Coronary artery (tissue), 2 donors: ENCODE data around the gene ERI2.

Experiments used
- DNase-seq: peaks from one replicate; pipeline ENCODE4 v3.0.0-alpha.2; 2017; ENCODE audit warnings: low spot score
- H3K27ac ChIP-seq, 2 donors: fragments of 200-600 bp; sonication (generic); one replicate each; pipeline ENCODE4 v1.5.1; 2016 to 2019
- H3K4me3 ChIP-seq: fragments of 200-600 bp; sonication (generic); 2 replicates; pipeline ENCODE4 v1.5.1; 2016; ENCODE audit warnings: mild to moderate bottlenecking, moderate library complexity
- CTCF ChIP-seq: fragments of 200-600 bp; sonication (generic); IDR thresholded peaks from one replicate; pipeline ENCODE4 v1.5.1; 2019; ENCODE audit warnings: antibody characterized with exemption

The ERI2 gene, protein sequence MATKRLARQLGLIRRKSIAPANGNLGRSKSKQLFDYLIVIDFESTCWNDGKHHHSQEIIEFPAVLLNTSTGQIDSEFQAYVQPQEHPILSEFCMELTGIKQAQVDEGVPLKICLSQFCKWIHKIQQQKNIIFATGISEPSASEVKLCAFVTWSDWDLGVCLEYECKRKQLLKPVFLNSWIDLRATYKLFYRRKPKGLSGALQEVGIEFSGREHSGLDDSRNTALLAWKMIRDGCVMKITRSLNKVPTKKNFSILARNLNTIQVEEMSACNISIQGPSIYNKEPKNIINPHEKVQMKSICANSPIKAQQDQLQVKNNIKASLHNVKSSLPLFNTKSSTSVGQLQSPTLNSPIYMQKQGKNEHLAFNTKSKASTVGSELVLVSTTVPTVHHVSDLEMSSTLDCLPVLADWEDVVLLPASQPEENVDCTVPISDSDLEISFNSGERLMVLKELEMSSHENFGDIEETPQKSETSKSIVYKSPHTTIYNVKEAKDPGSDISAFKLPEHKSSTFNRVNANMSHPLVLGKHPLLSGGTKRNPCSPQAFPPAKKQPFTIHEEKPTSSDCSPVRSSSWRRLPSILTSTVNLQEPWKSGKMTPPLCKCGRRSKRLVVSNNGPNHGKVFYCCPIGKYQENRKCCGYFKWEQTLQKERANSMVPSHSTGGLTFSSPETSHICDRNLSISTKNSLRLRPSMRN

GRCh38 chr16:20806168-20807050, at the start of gene ERI2, which contains the start of gene REXO5:
TSS of gene ERI2 (minus strand) at chr16:20806472. CDS start at chr16:20806430, 42 bp downstream.
TSS of gene REXO5 (plus strand) at chr16:20806527. CDS start at chr16:20806954, 427 bp downstream.
- Histone ChIP-seq H3K4me3 (peak within 1 kb of the TSS; percentile 80), H3K27ac (peak within 1 kb of the TSS; percentile 88 to 93)
- TF ChIP-seq CTCF: peak; percentile 4
- peak; percentile 94 for DNase-seq

DNA sequence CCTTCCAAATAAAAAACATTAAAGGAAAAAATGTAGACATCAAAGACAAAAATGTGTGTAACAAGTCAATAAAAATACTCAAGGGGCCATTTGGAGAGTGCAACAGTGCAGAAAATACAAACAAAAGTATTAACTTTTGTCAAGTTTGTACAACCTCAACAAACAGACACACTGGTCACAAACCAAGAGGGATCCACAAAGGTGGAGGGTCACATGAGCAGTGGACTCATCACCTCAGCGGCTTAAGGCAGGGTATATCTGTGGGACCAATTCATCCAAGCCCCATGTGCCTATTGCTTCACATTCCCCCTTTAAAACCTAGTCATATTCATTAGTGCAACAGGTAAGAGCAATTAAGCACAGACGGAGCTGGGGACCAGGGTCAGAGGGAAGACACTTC, 48.7 kb upstream of the ERI2 start:
- peak overlapping the region in 1 of 2 donors; percentile 14 for H3K27ac ChIP-seq
- no peak overlapping the region for H3K4me3 ChIP-seq
- DNase-seq: no peak
- TF ChIP-seq CTCF: no peak

DNA sequence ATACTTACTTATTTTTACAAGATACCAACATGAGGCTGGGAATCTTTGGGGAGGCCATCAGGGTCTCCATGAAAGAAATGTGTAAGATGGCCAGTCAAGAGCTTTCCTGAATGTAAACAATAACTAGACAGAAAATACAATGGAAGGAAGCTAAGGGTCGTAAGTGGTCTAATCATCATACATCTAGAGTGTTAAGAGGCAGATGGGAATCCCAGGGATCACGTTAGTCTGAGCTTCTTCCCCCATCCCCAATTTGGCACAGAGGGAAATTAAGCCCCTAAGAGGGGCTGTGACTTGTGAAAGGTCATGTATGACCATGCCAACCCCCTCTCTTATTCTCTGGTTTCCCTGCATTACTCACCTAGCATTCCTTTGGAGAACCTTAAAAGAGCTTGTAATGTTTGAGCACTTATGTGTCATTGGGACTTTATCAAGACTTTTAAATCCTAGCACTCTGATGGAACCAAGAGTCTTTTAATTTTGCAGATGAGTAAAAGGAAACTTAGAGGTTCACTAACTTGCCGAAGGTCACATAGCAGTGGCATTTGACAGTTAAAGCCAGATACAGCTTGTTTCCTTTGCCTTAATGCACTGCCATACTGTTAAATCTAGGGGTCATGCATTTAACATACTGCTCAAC, 47.8 kb upstream of the ERI2 start:
- Histone ChIP-seq H3K4me3 (no peak overlapping the region), H3K27ac (peak overlapping the region; percentile 73 to 75)

GRCh38 chr16:20853143-20853542, 46.9 kb upstream of the ERI2 start:
- no peak overlapping the region for H3K4me3 ChIP-seq
- no peak for TF ChIP-seq CTCF
- DNase-seq: no peak
- peak overlapping the region; percentile 73 to 75 for H3K27ac ChIP-seq

More for the DNA sequence above, 47.8 kb upstream of the ERI2 start:
- TF ChIP-seq CTCF: no peak
- no peak for DNase-seq

GRCh38 chr16:20851601-20852000, 45.3 kb upstream of the ERI2 start:
- Histone ChIP-seq H3K27ac (peak overlapping the region; percentile 73 to 89), H3K4me3 (peak overlapping the region; percentile 16)
- DNase-seq: peak; percentile 95
- no peak for TF ChIP-seq CTCF

DNA sequence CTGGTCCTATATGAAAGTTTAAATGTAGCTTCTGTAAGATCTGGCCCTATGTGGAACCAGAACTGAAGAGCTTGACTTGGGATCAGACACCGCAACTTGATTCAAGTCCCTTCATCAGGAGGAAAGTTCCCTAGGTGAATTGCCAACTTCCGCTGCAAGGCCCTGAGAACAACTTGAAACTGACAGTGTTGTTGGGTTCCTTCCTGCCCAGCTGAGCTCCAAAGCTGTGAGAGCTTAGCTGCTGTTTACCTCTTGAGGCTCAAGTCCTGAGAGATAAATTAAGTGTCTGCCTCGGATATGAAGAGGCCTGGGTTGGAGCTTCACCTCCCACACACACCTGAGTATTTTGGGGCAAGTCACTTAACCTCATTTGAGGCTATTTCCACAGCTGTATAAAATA, 44.7 kb upstream of the ERI2 start:
- H3K27ac ChIP-seq: peak overlapping the region; percentile 73 to 89
- no peak for TF ChIP-seq CTCF
- DNase-seq: no peak
- H3K4me3 ChIP-seq: peak overlapping the region; percentile 16
